HG03439 (cell line): ENCODE results near the gene GRM2.
"Not testable (repeated sequence)": the region's sequence is repeated elsewhere in the genome, so short reads cannot be mapped to it uniquely, and the experiment has no call there.

ENCODE experiments used
- ATAC-seq: cut with Tn5 transposase; IDR thresholded peaks from one replicate; pipeline ENCODE4 v1.9.1; 2021; ENCODE audit warnings: mild to moderate bottlenecking, moderate library complexity; ENCODE audit not compliant: unreplicated experiment

The GRM2 gene

GRCh38 chr3:51720292-51721061, 13.6 kb downstream of the GRM2 start:
- no peak for ATAC-seq

- no peak for ATAC-seq
These were observed 14.3 kb downstream of the GRM2 start for GRCh38 chr3:51721062-51721745.

GRCh38 chr3:51722362-51722761, 15.5 kb downstream of the GRM2 start:
- ATAC-seq = no peak

- no peak for ATAC-seq
These were observed 20.6 kb downstream of the GRM2 start for GRCh38 chr3:51727500-51727899.

DNA sequence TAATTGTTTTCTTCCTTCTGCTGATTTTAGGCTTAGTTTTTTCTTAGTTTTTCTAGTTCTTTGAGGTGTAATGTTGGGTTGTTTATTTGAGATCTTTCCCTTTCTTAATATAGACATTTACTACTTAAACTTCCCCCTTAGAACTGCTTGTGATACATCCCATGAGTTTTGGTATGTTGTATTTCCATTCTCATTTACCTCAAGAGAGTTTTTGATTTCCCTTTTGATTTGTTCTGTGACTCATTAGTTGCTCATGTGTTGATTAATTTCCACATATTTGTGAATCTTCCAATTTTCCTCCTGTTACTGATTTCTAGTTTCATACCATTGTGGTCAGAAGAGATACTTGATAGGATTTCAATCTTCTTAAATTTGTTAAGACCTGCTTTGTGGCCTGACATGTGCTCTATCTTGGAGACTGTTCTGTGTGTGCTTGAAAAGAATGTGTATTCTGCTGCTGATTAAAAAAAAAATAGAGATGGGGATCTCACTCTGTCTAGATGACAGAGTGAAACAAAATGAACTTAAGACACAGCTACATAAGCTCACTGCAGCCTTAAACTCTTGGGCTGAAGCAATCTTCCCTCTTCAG, 22.3 kb downstream of the GRM2 start:
- ATAC-seq = no peak

GRCh38 chr3:51733859-51734571, 27.1 kb downstream of the GRM2 start:
- ATAC-seq = no peak

GRCh38 chr3:51734572-51734907, 27.7 kb downstream of the GRM2 start:
- no peak for ATAC-seq

GRCh38 chr3:51735039-51735438, 28.2 kb downstream of the GRM2 start:
- ATAC-seq = no peak

DNA sequence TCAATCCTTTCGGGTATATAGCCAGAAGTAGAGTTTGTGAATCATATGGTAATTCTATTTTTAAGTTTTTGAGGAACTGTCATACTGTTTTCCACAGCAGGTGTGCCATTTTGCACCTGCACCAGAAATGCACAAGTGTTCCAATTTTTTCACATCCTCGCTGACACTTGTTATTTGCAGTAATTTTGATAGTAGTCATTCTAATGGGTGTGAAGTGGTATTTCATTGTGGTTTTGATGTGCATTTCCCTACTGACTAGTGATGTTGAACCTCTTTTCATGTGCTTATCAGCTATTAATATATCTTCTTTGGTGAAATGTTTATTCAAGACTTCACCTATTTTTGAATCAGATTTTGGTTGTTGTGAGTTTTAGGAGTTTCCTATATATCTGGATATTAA, 29.1 kb downstream of the GRM2 start:
- ATAC-seq = no peak

DNA sequence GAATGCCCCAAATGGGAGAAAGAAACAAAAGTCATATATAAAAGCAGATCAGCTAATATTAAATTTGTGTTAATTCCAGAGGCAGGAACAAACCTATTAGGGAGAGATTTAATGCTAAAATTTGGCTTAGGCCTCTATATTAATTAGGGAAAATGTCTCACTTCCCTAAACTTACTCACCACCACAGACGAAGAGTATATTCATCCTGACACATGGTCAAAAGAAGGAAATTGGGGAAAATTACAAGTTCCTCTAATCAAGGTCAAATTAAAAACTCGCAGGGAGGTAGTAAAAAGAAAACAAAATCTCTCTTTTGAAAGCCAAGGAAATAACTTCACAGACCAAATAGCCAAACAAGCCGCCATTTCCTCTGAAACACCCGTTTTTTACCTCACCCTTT, 32.2 kb downstream of the GRM2 start:
- no peak for ATAC-seq

DNA sequence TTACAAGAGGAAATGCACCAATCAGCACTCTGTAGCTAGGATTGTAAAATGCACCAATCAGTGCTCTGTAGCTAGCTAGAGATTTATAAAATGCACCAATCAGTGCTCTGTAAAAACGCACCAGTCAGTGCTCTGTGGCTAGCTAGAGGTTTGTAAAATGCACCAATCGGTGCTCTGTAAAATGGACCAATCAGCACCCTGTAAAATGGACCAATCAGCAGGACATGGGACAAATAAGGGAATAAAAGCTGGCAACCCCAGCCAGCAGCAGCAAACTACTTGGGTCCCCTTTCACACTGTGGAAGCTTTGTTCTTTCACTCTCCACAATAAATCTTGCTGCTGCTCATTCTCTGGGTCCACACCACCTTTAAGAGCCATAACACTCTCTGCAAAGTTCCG, 35.5 kb downstream of the GRM2 start:
- ATAC-seq = not testable (repeated sequence)

DNA sequence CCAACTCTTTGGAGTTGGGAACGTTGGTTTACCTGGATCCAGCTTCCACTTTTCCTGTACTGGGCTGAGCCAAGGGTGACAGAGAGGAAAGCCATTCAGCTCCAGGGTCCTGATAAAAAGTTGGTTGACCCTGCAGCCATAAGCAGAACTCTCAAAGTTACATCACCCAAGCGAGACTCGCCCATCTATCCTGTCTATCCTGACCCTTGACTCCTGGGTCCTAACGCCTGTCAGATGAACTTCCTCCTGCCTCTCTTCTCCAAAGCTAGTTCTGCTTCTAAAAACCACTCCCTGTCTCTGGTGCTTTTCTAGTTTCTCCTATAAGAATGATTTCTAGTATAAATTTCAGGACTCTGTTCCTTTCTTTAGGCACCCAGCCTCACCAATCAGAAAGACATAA, 36.1 kb downstream of the GRM2 start:
- not testable (repeated sequence) for ATAC-seq

DNA sequence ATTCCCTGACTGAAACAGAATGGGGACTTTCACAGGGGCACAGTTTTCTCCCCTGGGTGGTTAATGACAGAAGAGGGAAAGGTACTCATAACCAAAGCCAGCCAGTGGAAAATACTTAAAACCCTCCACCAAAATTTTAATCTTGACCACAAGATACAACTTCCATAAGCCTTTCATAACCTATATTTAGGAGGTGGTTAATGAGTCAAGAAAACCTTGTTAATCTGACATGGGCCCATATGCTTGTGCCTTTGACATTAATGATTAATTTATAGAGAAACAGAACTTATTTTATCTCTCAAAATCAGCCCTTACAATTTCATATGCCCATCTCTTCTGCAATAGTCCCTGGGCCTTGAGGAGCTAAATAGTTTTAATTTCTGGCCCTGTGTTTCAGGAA, 41.0 kb downstream of the GRM2 start:
- no peak for ATAC-seq

GRCh38 chr3:51748327-51748726, 41.5 kb downstream of the GRM2 start:
- no peak for ATAC-seq

GRCh38 chr3:51750878-51751277, 44.0 kb downstream of the GRM2 start:
- no peak for ATAC-seq

DNA sequence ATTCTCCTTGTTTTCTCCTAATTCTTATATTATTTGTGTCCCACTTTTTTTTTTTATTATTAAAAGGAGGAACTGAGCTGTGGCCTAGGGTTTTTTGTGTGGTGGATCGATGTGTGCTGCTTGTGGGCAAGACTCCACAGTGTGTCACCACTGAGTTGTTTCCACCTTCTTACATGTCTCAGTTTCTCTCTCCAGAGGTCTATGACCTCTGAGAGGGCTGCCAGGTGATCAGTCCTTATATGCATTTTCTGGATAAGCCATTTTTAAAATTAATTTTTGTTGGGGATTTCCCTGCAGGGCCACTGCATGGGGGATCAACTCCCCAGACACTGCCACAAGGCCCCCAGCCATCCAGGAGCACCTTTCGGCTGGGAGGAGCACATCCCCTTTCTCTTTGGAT, 44.4 kb downstream of the GRM2 start:
- ATAC-seq = no peak

GRCh38 chr3:51753763-51754750, 47.2 kb downstream of the GRM2 start:
- not testable (repeated sequence) for ATAC-seq

DNA sequence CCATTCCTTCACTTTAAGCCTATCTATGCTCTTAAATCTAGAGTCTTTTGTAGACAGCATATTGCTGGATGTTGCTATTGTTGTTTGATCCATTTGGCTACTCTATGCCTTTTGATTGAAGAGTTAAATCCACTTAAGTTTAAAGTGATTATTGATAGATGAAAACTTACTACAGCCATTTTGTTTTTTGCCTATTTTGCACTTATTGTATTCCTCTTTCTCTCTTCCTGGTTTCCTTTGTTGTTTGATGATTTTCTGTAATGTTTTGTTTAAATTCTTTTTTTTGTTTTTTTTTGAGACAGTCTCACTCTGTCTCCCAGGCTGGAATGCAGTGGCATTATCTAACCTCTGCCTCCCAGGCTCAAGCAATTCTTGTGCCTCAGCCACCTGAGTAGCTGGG, 52.3 kb downstream of the GRM2 start:
- ATAC-seq = no peak
